Cortex of kidney (tissue), 1 donor: ENCODE measurements around the gene MED29.

Source experiments
- DNase-seq: peaks from one replicate; lab custom pipeline; 2025; lab: John Stamatoyannopoulos, UW

The MED29 gene, protein sequence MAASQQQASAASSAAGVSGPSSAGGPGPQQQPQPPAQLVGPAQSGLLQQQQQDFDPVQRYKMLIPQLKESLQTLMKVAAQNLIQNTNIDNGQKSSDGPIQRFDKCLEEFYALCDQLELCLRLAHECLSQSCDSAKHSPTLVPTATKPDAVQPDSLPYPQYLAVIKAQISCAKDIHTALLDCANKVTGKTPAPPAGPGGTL

DNA sequence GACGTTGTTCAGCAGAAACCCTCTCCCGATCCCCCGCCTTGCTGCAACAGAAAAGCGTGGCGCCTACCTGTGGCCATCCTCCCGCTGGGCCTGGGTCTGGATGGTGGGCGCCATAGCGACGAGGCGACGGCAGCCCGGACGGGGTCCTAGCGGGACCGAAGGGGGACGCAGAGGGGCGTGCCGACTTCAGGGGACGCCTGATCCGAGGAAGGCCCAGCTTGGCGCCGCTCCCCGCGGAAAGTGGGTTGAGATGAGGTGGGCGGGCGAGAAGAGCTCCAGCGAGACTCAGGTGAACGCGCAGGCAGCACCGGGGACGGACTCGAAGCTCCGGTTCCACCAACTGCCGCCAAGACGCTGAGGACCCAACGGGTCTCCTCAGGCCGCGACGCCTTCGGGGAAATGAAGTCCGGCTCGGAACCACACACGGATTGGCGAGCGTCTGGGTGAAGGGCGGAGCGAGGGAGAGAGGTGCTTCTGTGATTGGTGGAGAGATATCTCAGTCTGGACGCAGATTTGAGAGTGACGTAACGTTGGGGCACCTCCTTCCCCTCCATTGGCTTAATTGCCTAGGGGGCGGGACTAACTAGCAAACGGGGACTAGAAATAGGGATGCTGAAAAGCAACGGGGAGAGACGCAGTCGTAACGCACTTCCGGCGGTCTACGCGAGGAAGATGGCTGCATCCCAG, at the start of gene MED29, which contains the start of gene PAF1:
TSS of gene MED29 (plus strand) at position 628 of the 687 bp plus-strand sequence. CDS start at position 673, 45 bp downstream.
TSS of gene PAF1 (minus strand) at position 356 of the 687 bp plus-strand sequence. CDS start at position 114, 242 bp downstream.
- DNase-seq = no peak

GRCh38 chr19:39341719-39342604, 49.2 kb upstream of the MED29 start, which contains the start of gene SAMD4B:
Gene SAMD4B (plus strand): TSS chr19:39342421. CDS start chr19:39356894, 14,473 bp downstream.
- peak; percentile 69 for DNase-seq

- DNase-seq = no peak
Observed at GRCh38 chr19:39342647-39343305, 48.4 kb upstream of the MED29 start.

DNA sequence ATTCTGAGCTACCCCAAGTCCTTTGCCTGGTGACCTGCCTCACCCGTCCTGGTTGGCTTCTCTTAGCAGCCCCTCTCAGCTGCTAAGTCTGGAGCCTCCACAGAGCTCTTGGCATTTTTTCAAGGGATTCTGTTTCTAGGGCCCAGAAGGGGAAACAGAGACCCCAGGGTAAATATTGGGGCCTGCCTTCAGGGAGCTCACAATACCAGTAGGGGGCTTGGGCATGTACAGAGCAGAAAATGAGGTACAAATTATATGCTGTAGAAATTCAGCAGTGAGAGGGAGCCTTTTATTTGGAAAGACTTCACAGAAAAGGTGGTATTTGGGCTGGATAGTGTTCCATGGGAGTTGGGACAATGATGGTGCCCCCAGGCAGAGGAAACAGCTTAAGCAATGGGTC, 45.2 kb upstream of the MED29 start:
- DNase-seq = no peak

- no peak for DNase-seq
Observed at GRCh38 chr19:39347332-39348164, 43.6 kb upstream of the MED29 start.

DNA sequence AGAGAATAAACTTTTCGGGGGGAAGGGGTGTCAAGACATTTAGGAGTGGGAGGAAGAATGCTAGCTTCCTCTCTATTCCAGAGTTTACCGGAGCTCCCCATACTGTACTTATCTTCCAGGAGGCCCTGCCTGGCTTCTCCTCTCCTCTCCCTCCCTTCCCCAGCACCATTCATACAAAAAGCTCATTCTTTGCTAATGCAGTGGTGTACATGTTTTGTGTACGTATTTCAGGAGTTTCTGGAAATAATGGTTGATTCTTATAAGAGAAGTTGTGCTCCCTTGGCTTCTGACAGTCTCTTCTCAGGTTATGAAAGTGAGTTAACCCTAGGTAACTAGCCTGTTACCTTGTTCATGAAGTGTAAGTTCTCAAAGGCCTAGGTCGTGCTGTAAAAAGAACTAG, 41.9 kb upstream of the MED29 start:
- DNase-seq = no peak

DNA sequence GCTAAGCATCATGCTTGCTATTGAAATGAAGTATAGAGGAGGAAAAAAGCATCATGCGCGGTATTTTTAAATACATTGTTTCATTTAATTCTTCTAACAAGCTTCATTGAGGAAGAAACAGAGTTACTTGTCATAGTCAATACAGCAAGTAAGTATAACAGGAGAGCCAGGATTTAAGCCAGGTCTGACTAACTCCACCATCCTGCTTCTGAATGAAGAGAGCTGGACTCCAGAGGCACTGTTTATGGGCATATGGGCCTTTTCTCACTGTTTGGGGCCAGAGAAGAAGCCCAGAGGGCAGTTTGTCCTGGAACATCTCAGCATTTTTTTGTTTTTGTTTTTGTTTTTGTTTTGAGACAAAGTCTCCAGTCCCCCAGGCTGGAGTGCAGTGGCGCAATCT, 41.0 kb upstream of the MED29 start:
- DNase-seq = no peak

DNA sequence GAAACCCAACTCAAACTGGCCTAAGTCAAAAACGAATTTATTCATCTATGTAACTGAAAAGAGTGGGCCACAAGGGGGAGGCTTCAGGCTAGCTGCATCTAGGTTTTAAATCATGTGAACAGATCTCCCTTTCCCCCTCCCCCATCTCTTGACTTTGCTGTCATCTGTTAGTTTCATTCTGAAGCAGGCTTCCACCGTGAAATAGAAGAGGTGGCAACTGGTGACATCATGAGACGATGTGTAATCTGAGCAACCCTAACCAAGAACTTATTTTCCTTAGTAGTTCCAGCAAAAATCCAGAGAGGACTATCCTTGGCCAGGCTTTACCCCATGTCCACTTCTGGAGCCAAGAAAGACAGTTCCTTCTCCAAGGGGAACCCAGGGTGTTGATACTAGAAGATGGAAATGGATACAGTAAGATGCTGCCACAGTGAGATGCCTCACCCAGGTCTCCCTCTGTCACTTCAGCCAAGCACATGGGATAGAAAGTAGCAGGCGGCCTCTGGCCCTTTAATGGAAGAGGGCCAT, 39.6 kb upstream of the MED29 start:
- no peak for DNase-seq

DNA sequence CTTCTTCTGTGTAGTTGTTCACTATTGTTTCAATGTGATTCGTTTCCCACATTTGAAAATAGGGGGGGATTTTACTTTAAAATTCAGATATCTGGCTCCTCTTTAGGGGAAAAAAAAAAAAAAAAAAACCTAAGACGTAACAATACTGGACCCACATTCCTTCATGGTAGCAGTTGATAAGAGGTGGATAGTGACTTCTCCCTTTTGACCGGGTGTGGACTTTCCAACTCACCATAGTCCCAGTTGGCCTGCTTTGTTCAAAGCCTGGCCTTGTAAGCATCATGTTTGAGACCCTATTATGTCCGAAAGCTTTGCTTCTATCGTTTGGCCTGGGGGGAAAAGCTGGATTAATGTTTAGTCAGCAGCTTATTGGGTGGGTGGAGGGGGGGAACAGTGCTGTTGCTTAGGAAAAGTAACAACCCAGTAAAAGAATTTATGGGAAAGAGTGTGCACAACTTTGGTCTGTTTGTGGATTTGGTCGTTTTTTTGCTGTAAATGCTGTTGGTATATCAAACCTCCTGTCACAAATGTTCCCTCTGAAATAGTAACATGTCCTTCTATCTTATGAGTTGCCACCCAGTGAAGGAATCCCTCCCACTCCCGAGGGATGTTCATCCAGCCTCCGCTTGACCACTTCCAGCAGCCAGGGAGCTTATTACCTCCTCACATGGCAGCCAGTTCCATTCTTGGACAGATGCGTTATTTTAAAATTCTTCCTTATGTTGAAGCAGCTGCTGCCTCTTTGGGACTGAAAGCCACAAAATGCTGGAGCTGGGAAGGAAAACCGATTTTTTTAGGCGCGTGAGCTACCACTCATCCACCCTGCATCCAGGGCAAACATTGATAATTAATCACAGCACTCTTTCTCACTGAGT, 38.6 kb upstream of the MED29 start:
- no peak for DNase-seq

DNA sequence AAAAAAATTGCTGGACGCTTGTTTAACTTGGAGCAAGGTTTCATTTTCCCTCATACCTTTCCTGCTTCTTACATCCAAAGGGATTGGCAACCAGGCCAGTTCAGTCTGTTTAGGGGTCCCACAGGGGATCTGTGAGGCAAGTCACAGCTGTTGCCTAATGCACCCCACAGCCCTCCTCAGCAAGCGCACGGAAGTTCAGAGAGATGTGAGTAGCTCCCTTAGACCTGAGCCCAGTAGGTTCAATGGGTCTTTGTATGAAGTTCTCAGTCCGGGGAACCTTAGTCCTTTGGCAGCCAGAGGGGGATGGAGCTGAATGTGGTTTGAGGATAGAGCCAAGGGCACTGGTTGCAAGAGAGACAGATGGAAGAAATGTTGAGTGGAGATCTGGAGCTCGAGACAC, 35.9 kb upstream of the MED29 start:
- DNase-seq = no peak

DNA sequence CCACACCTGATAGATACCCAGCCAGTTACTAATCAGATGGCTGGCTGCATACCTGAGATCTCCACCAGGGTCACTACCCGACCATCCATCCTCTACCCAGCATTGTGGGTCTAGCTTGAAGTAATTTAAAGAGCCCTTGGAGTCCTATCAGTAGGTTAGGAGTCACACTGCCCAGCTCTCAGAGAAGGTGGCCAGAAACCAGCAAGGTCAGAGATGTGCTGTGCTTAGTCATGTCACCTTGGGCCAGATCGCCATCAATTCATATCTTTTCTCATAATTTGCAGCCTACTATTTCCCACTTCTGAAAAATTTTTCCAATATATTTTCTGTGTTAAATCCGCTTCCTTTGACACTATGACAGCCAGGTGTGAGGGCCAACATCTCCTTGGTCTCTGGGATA, 35.1 kb upstream of the MED29 start:
- no peak for DNase-seq

DNA sequence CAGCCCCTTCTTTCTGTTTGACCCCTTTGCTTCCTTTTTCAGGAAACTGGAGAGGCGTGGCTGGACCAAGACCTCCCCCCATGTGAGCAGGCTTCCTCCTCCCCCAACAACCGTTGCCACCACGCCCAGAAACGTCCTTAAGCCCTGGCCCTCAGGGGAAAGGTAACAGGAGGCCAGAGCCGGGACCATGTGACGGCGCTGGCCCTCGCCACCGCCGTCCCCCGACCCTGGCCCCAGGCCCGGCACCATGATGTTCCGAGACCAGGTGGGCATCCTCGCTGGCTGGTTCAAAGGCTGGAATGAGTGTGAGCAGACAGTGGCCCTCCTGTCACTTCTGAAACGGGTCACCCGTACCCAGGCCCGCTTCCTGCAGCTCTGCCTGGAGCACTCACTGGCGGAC, 34.5 kb upstream of the MED29 start:
- DNase-seq = no peak

DNA sequence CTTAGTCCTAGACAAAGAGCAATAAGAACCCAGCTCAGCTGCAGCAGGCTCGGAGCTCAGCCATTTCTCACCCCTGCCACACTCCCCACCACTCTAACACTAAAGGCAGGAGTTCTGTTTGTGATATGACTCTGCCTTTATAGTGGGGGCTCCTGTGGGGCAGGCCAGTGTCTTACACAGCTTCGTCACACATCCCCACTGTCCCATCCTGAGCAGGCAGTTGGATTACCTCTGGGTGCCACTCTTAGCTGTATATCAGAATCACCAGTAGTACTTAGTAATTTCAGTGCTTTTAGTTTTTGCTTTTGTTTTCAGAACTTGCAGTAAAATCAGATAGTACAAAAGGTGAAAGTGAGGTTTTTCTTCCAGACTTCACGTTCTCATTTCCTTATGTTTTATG, 32.2 kb upstream of the MED29 start:
- DNase-seq = no peak

GRCh38 chr19:39360599-39360998, 30.6 kb upstream of the MED29 start:
- DNase-seq = no peak

GRCh38 chr19:39362682-39363657, 28.2 kb upstream of the MED29 start:
- DNase-seq = no peak

GRCh38 chr19:39363901-39364457, 27.2 kb upstream of the MED29 start:
- DNase-seq = no peak

- no peak for DNase-seq
Observed at GRCh38 chr19:39365531-39365930, 25.6 kb upstream of the MED29 start.

- DNase-seq = no peak
Observed at GRCh38 chr19:39369200-39369599, 22.0 kb upstream of the MED29 start.
